OCI-M2 (cell line): ENCODE results near the gene PTPRF.
"Not testable (repeated sequence)": the region's sequence is repeated elsewhere in the genome, so short reads cannot be mapped to it uniquely, and the experiment has no call there.

Experiments
- DNase-seq: peaks from one replicate; lab custom pipeline; 2025; ENCODE audit not compliant: unreplicated experiment; lab: John Stamatoyannopoulos, UW

PTPRF gene

DNA sequence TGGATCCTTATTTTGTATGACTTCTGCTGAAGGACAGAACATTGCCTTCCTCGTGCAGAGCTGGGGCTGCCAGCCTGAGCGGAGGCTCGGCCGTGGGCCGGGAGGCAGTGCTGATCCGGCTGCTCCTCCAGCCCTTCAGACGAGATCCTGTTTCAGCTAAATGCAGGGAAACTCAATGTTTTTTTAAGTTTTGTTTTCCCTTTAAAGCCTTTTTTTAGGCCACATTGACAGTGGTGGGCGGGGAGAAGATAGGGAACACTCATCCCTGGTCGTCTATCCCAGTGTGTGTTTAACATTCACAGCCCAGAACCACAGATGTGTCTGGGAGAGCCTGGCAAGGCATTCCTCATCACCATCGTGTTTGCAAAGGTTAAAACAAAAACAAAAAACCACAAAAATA, 91.8 kb downstream of the PTPRF start:
- DNase-seq: no peak

DNA sequence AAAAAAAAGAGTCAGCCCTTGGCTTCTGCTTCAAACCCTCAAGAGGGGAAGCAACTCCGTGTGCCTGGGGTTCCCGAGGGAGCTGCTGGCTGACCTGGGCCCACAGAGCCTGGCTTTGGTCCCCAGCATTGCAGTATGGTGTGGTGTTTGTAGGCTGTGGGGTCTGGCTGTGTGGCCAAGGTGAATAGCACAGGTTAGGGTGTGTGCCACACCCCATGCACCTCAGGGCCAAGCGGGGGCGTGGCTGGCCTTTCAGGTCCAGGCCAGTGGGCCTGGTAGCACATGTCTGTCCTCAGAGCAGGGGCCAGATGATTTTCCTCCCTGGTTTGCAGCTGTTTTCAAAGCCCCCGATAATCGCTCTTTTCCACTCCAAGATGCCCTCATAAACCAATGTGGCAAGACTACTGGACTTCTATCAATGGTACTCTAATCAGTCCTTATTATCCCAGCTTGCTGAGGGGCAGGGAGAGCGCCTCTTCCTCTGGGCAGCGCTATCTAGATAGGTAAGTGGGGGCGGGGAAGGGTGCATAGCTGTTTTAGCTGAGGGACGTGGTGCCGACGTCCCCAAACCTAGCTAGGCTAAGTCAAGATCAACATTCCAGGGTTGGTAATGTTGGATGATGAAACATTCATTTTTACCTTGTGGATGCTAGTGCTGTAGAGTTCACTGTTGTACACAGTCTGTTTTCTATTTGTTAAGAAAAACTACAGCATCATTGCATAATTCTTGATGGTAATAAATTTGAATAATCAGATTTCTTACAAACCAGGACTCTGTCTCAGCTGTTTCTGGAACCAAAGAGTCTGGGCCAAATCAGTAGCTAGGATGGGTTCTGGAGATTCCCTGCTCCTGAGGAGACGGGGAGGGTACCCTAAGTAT, 92.5 kb downstream of the PTPRF start:
- no peak for DNase-seq

DNA sequence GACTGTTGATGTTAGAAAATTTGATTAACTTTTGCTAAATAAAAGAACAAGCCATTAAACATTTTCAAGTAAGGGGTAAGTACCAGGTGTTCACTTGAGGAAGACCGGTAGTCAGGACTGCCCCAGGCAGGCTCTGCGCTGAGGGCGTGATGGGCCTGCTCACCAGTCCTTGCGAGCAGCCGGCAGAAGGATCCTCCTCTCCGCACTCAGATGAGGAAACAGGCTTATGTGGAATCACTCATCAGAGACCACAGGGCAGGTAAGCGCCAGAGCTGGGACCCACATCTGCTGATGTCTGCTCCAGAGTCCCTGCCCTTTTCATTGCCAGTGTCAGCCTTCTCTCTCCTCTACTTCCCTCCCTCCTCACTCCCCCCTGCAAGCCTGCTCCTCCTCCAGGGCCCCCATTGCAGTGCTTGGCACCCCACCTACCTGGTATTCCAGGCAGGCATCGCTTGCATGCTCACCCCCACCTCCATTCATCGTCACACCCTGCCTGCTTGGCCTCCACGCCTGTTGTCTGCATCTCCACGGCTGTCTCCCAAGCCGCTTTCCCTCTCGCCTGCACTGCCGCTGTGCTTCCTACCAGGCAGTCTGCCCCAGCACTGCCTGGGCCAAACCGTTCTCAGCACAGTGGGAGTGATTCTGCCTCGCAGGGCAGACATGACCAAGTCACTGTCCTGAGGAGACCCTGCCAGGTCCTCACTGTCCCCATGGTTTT, 94.5 kb downstream of the PTPRF start:
- no peak for DNase-seq

DNA sequence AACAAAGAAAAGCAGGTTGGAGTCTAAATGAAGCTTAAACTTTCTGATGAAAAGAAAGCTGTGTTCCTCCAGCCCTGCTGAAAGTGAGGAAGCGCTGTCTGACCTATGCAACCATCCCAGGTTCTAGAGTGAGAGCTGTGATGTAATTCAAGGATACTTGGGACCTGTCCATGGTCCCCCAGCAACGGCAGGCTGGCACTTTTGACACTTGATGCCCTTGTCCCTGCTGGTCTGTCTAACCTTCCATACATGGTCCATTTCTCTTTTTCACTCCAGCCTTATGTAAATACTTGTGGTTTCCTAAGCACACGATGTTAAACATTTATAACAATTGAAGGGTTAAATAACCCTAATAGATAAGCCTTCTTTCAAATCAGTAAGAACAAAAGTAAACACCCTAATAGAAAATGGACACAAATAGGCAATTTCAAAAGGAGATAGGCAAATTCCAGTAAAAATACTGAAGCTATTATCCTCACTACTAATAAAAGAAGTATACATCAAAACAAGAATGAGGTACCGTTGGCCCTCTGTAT, 101.5 kb downstream of the PTPRF start:
- no peak for DNase-seq

DNA sequence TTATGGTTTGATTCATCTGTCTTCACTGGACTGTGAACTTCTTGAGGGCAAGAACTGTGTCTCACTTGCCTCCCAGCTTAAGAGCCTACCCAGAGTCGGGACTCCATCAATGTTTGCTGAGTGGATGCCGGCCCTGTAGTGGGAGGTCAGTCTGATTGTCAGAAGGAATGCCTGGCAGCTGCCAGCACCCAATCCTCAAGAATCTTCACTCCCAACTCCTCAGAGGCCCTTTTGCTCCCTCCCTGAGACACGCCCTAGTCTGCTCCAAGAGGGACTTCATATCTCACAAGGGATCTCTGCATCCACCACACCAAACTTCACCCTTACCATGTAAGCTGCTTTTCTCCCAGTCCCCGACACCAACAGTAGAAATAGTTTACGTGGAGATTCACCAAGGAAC, 104.0 kb downstream of the PTPRF start:
- no peak for DNase-seq

DNA sequence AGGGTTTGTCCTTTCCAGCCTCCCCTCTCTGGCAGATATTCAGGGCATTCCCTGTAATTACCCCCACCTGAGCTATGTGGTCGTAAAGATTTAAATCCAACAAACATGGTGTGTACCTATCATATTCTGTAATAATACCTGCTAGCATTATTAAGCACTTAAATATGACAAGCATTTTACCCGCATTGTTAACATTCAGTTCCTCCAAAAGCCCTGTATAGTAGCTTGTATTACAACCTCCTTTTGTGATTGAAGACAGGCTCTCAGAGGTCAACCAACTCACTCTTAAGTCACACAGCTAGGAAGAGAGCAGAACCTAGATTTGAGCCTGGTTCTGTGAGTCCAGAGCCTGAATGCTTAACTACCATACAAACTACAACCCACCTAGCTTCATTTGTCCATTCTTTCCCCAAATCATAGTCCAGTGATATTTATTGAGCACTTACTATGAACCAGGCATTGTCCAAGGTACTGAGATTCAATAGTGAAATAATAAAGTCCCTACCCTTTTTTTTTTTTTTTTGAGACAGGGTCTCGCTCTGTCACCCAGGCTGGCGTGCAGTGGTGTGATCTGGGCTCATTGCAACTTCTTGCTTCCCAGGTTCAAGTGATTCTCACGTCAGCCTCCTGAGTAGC, 105.4 kb downstream of the PTPRF start:
- no peak for DNase-seq

DNA sequence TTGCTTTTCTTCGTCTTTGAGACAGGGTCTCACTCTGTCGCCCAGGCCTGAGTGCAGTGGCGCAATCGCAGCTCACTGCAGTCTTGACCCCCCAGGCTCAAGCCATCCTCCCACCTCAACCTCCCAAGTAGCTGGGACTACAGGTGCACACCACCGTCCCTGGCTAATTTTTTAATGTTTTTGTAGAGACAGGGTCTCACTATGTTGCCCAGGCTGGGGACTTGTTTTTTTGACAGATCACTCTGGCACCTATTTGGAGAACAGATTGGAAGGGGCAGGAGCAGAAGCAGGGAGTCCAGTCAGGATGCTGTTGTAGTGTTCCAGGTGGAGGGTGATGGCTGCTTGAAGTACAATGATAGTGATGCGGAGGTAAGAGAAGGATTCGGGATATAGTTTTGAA, 106.6 kb downstream of the PTPRF start:
- DNase-seq: no peak

DNA sequence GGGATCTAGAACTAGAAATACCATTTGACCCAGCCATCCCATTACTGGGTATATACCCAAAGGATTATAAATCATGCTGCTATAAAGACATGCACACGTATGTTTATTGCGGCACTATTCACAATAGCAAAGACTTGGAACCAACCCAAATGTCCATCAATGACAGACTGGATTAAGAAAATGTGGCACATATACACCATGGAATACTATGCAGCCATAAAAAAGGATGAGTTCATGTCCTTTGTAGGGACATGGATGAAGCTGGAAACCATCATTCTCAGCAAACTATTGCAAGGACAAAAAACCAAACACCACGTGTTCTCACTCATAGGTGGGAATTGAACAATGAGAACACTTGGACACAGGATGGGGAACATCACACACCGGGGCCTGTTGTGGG, 107.7 kb downstream of the PTPRF start:
- not testable (repeated sequence) for DNase-seq

DNA sequence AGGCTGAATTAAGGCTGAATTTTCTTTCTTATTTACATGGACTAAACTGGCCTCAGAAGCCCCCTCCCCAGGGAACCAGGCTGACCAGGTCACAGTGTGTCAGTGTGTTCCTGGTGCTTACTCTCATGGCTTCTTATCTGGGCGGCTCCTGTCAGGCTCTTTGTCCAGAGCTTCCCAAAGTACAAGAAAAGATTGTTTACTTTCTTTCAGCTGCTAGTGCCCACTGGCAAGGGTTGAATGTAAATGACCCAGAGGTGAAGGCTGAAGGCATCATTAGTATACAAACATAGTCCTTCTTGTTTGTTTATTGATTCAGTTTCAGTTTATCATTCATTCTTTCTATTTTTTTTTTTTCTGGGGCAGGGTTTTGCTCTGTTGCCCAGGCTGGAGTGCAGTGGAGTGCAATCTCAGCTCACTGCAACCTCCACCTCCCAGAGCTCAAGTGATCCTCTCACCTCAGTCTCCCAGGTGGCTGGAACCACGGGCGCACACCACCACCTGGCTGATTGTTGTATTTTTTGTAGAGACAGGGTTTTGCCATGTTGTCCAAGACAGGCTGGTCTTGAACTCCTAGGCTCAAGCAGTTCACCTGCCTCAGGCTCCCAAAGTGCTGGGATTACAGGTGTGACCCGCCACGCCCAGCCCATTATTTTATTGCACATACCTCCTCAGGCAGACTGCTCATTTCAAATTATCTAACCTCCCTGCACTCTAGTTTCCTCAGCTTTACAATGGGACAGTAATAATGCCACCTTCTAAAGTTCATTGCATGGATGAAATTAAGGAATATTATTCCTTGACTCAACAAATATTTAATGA, 109.5 kb downstream of the PTPRF start:
- no peak for DNase-seq

DNA sequence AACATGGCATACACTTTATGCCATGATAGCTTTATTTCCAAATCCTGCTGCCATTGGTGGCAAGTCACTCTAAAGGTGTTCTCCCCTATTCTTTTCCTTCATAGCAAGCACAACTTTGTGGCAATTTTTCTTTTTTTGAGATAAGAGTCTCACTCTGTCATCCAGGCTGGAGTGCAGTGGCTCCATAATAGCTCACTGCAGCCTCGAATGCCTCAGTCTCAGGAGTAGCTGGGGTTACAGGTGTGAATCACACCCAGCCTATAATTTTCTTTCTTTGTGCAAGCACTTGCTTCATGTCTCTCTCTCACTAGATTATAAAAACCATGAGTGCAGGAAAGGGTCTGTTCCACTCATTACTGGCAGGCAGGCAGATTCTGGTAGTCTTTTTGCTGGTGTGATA, 113.9 kb downstream of the PTPRF start:
- no peak for DNase-seq

DNA sequence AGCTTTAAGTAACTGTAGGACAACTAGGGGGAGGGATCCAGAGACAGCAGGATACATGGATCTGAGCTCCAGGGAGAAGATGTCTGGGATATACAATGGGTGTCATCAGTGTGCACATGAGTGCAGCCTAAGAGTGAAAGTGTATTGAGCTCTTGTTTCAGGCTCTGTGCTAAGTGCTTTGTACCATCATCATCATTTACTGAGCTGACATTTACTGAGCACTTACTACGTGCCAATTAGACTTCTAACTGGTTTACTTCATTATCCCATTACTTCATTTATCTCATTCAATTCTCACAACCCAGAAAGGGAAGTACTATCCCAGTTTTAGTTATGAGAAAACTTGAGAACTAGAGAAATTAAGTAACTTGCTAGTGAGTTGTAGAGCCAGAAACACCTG, 114.8 kb downstream of the PTPRF start:
- no peak for DNase-seq

DNA sequence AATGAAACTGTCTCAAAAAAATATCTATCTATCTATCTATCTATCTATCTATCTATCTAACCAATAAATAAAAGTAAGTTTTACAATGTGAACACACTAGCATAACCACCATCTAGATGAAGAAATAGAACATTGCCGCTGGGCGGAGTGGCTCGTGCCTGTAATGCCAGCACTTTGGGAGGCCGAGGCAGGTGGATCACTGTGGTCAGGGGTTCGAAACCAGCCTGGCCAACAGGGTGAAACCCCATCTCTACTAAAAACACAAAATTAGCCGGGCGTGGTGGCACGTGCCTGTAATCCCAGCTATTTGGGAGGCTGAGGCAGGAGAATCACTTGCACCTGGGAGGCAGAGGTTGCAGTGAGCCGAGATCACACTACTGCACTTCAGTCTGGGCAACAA, 116.6 kb downstream of the PTPRF start:
- not testable (repeated sequence) for DNase-seq

DNA sequence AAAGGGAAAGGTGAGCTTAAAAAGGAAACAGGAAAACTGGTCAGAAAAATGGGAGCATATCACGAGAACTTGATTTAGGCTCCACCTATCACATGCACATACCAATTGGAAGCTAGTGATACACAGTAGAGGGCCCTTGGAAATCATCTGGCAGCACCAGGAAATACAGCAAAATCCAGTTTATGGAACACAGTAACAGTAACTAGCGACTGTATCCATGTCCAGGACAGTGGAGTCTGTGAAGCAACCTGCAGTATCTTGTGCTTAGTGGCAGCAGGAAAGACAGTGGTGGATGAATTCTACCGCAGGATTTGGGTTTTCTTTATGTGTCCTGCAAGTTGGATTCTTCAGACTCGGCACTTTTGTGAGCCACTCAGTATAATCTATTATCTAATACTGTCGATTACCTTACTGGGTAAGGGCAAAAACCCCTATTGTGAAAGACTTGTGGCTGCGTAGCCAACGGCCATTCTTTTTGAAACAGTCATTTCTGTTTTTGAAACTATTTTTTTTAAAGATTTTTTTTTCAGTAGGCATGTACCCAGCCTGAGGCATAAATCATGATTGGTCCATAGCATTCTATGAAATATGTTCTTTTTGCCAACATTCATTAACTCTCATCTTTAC, 117.7 kb downstream of the PTPRF start:
- DNase-seq: no peak

DNA sequence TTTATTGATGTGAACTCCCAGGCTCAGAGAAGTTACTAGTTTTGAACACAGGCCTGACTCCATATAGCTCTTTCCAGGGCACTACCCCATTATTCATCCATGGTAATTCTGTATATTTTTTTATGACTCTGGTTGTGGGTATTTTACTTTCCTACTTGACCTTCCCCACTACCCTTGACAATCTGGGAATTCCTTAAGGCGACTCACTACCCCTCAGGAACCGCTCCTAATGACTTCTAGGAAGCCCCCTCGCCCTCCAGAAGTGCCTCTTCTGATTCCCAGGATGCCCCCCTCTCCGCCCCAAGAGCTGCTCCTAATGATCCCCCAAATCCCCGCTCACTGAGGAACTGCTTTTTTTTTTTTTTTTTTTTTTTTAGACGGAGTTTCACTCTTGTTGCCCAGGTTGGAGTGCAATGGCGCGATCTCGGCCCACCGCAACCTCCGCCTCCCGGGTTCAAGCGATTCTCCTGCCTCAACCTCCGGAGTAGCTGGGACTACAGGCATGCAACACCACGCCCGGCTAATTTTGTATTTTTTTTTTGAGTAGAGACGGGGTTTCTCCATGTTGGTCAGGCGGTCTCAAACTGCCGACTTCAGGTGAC, 118.3 kb downstream of the PTPRF start:
- DNase-seq: no peak

DNA sequence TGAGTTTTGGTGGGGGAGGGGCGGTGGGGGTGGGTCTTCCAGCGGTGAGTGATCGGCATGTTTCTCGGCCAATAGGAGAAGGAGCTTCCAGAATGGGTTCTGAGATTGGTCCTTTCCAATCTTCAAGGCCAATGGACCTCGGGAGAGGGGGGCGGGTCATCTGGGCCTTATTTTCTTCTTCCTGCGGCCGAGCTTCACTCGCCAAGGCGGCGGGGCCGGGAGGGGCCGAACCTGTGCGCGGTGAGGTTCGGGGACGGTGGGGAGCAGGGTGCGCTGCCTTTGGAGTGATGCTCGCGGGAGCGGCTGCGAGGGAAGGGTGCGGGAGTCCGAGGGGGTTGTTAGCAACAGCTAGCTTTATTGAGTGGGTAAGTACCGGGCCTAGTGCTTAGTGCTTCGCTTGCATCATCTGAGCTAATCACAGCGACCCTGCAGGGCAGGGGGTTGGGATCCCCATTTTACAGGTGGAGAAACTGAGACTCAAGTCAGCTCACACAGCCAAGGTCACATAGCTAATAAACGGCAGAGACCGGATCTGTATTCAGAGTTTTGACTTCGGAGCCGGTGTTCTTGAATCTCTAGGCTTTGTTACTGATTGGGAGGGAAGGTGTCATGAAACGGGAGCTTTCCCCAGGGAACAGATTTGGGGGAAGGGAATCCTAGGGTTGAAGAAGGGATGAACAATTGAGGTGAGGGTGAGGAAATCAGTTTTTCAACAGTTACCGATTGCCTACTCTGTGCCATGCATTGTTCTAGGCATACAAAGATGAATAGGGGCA, 119.8 kb downstream of the PTPRF start:
- DNase-seq: peak; percentile 81

DNA sequence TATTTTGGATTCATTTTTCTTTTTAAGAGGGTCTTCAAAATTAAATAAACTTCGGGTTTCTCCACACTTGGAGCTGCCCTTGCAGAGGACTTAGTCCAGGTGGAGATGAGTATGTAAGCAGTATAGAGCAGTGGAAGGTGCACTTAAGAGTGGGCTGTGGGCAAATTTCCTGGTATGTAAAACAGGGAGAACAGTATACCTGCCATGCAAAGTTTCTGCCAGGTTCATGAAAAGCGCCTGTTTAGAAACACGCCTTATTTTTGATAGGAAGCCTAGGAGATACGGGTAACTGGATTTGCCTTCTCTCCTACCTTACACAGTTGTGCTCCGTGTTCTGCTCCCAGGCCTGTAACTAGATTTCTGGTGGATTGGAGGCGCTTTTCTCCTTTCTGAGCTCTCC, 120.5 kb downstream of the PTPRF start:
- DNase-seq: no peak

DNA sequence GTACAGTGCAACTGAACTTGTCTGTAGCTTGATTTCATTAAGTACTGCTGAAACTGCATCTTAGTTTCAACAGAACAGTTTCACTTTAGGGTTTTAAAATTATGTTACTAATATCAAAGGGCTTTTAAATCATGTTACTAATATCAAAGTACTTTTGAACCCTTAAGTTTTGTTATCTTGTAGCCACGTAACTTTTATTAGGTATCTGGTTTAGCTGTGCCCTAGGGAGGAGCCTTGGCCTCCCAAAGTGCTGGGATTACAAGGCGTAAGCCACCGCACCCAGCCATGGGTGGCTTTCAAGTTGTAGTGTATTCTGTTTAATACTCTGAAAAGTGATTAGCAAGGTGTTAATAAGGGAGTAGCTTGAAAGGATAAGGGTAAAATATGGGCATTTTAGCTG, 121.2 kb downstream of the PTPRF start:
- DNase-seq: no peak

DNA sequence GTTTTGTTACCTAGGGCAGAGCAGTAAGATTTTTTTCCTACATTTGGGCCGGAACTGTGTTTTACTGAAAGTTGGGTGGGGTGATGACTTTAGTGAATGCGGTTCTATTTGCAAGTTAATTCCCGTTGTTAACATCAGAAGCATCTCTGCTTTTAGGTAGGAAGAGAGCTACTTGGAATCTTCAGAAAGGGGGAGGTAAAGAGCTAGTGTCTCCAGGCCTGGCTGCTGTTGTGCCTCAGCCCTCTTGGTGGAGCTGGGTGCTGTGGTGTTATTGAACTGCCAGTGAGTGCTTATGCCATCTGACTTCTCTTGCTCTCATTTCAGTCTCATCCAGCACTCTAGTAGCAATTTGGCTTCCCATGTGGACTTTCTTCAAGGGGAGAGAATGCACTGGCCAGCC, 122.7 kb downstream of the PTPRF start:
- DNase-seq: no peak

DNA sequence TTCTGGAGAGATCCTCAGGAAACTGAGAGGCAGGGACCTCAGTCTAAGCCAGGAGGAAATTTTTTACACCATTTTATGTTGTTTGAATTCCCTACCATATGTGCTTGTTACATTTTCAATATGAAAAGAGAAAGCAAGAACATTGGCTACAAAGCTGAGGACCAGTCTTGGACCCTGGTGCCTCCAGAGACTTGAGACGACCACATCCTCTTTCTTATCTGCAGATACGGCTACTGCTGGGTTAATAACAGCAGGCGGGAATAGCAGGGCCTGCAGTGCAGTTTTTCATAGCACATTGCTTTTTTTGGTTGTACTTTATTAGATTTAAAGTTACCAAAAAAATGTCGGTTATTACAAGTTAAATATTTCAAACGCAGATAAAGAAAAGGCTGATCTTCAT, 123.2 kb downstream of the PTPRF start:
- DNase-seq: no peak
